ENCODE data around the gene MPV17L.
"Not testable (repeated sequence)": the region's sequence is repeated elsewhere in the genome, so short reads cannot be mapped to it uniquely, and the experiment has no call there.

Gene MPV17L

GRCh38 chr16:15395631-15396508, at the start of gene MPV17L:
TSS of gene MPV17L (plus strand) at chr16:15395754. CDS start at chr16:15395898, 144 bp downstream.
- not testable (repeated sequence) for DNase-seq (ENCODE audit: extremely low read depth, low read depth)

DNA sequence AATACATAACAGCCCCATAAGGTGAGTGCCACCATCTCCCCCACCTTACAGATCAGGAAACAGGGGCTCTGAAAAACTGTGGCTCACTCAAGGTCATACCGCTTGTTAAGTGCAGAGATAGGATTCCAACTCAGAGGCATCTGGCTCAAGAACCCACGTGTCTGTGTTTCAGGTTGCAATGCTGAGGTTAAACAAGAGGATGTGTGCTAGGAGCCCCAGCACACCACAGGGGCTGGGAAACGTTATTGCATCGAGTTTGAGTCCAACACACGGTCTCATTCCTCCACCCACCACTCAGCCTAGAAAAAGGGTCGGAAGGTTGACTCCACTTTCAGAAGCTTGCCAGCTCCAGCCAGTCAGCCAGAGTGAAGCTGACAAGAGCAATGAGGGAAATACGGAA, 46.8 kb upstream of the MPV17L start:
- not testable (repeated sequence) for DNase-seq (ENCODE audit: extremely low read depth, low read depth)

- not testable (repeated sequence) for DNase-seq (ENCODE audit: extremely low read depth, low read depth)
Measured at GRCh38 chr16:15351251-15351650, 44.3 kb upstream of the MPV17L start.

GRCh38 chr16:15351745-15352144, 43.8 kb upstream of the MPV17L start:
- DNase-seq (ENCODE audit: extremely low read depth, low read depth) = not testable (repeated sequence)

- not testable (repeated sequence) for DNase-seq (ENCODE audit: extremely low read depth, low read depth)
Measured at GRCh38 chr16:15352852-15353251, 42.7 kb upstream of the MPV17L start.

DNA sequence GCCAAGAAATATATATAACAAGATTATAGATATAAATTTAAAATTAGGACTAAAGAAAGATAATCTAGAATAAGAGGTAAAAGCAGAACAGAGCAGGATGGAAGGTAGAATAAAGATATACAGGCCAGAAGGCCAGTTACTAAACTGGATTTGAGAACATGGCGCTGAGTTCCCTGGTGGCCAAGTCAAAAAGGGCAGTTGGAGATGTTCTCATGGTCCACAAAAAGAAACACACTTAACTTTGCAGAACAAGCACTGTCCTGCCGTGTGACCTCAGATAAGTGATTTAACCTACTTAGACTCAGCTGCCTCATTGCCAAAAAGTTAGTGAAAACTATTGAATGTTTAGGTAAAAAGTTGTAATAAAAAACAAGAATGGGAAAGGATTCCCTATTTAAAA, 40.7 kb upstream of the MPV17L start:
- not testable (repeated sequence) for DNase-seq (ENCODE audit: extremely low read depth, low read depth)

GRCh38 chr16:15357495-15357894, 38.1 kb upstream of the MPV17L start:
- DNase-seq (ENCODE audit: extremely low read depth, low read depth) = not testable (repeated sequence)

GRCh38 chr16:15378194-15378593, 17.4 kb upstream of the MPV17L start, which contains the start of gene NPIPA5:
TSS of gene NPIPA5 (minus strand) at chr16:15378294. CDS start at chr16:15378294, 0 bp downstream.
- DNase-seq (ENCODE audit: extremely low read depth, low read depth) = not testable (repeated sequence)

DNA sequence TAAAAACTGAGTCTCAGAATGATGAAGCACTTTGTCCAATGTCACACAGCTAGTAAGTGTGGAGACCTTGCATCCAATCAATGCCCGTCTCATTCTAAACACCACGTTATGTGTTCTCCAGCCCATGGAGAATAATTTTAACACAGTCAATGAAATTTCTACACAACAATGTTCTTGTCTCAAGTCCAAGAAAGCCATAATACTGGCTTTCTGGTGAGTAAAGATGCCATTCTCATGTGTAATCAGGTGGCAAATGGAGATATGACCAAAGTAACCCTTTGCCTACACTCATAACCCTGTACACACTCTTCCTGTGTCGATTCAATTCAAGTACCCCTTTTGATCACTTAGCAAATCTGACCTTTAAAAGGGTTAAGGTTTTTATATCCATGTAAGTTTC, 12.7 kb upstream of the MPV17L start:
- DNase-seq (ENCODE audit: extremely low read depth, low read depth) = not testable (repeated sequence)

GRCh38 chr16:15388060-15388459, 7.5 kb upstream of the MPV17L start:
- not testable (repeated sequence) for DNase-seq (ENCODE audit: extremely low read depth, low read depth)

GRCh38 chr16:15389916-15390315, 5.6 kb upstream of the MPV17L start:
- DNase-seq (ENCODE audit: extremely low read depth, low read depth) = not testable (repeated sequence)

DNA sequence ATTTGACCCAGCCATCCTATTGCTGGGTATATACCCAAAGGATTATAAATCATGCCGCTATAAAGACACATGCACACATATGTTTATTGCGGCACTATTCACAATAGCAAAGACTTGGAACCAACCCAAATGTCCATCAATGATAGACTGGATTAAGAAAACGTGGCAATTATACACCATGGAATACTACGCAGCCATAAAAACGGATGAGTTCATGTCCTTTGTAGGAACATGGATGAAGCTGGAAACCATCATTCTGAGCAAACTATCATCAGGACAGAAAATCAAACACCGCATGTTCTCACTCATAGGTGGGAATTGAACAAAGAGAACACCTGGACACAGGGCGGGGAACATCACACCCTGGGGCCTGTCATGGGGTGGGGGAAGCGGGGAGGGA, 2.5 kb upstream of the MPV17L start:
- not testable (repeated sequence) for DNase-seq (ENCODE audit: extremely low read depth, low read depth)

DNA sequence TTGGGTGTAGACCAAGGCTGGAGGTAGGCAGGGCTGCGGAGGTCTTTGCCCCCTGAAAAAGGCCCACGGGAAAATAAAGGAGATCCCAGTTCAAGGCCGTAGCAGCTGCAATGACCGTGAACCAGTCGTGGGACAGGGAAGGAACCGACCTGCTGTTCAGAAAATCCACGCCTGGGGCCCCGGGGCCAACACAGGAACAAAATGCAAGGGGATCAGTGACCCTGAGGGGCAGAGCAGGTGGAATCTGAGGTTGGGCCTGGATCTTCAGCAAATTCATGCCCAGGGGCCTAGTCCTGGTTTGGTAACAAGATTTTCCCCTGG, 915 bp downstream of the MPV17L start:
- not testable (repeated sequence) for DNase-seq (ENCODE audit: extremely low read depth, low read depth)

DNA sequence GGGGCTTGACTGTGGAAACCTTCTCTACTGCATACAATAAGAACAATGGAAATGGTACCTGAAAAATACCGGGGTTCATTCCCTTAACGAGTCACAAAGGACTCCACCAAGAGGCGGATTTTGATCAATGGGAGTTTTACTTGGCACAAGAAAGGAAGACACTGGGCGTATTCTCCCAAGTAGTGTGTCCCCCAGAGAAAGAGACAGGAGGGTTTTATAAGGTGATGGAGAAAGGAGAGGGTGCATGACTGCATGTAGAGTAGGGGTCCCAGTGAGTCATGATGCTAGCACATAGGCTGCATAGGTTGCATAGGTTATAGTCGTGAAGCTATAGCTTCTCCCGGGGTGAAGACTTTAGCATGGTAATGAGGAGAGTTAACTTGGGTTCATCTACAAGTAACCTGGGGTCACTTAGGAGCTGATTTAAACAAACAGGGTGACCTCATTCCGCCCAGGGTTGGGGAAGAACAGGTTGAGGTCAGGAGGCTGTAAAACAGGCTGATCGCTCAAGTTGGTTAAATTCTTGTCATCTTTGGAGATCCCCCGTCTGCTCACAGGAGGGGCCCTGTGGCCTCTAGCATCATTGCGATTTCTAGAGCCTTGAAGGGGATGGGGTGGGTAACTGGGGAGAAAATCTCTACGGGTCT, 1.5 kb downstream of the MPV17L start:
- TF ChIP-seq CTCF (IDR thresholded peaks at IDR 0.05; ENCODE audit: low read depth, low read length) = no peak
- no peak for DNase-seq (ENCODE audit: extremely low read depth, low read depth)
